ENCODE data around the gene FOXP3. TPM values are rescaled to one million over a fixed set of nuclear protein-coding genes. Genes with fewer than 3 reads are reported as not detected.

Gene FOXP3
- polyA plus RNA-seq, 1 donor: 0.76 TPM

DNA sequence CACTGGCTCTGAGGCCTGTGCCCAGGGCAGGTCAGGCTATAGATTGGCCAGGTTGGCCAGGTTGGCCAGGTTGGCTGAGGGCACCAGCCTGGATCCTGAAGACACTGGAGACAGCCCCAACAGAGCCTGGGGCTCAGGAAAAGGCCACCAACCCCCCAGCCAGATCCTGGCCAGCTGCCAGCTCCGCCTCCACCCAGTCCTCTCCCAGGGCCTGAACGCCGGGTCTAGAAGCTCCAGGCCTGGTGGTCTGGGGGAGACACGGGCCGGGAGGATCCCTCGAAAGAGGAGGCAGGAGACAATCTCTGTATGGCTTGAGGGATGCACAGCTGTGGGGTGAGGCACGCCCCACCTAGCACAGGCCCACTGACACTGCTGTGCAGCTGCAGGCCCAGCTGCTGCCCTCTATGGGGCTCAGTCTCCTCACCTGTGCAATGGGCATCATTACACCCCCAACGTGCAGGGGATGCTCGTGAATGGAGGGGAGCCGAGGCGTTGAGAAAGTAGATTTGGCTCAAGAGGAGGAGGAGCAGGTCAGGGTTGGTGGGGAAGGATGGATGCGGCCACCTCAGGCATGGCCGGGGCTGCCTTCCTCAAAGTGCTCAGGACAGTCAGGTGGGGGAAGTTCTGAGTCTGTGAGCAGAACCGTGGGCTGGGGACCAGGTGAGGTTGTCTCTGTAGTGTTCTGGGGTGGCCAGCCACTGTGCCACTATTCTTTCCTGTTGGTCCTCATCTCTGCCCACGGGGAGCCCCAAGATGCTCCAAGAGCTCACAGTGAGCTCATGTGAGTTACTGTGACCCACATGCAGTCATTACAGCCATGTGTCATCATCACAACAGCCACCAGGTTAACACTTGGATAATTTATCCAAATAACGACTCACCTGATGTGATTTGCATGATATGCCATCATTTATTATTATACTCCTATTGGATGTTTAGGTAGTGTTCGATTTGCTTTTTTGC is 28.2 kb upstream of the FOXP3 start:
- no CpG with 5 or more reads among the region's 17 CpGs for WGBS (ENCODE audit: insufficient coverage, low lambda C conversion rate)

GRCh38 chrX:49291615-49292337 is 27.3 kb upstream of the FOXP3 start:
- no CpG with 5 or more reads among the region's 11 CpGs for WGBS (ENCODE audit: insufficient coverage, low lambda C conversion rate)
- Histone ChIP-seq H3K4me1 (ENCODE audit: control insufficient read depth, insufficient read depth, low read length) (no peaks in the 10 kb centered on the region), H3K4me3 (ENCODE audit: low read length) (no peak overlapping the region), H3K36me3 (ENCODE audit: control insufficient read depth, insufficient read depth, low read length) (no peaks in the 10 kb centered on the region), H3K27ac (ENCODE audit: low read length) (no peak overlapping the region), H3K9me3 (ENCODE audit: control insufficient read depth, low read depth, low read length) (no peaks in the 10 kb centered on the region), H3K27me3 (ENCODE audit: control insufficient read depth, insufficient read depth, low read length) (no peaks in the 10 kb centered on the region)
- peak; percentile 13 to 16 for DNase-seq

More for the DNA sequence above, 28.2 kb upstream of the FOXP3 start:
- no peak for DNase-seq
- Histone ChIP-seq H3K9me3 (ENCODE audit: control insufficient read depth, low read depth, low read length) (no peaks in the 10 kb centered on the region), H3K4me3 (ENCODE audit: low read length) (no peak overlapping the region), H3K36me3 (ENCODE audit: control insufficient read depth, insufficient read depth, low read length) (no peaks in the 10 kb centered on the region), H3K27me3 (ENCODE audit: control insufficient read depth, insufficient read depth, low read length) (no peaks in the 10 kb centered on the region), H3K4me1 (ENCODE audit: control insufficient read depth, insufficient read depth, low read length) (no peaks in the 10 kb centered on the region), H3K27ac (ENCODE audit: low read length) (no peak overlapping the region)

DNA sequence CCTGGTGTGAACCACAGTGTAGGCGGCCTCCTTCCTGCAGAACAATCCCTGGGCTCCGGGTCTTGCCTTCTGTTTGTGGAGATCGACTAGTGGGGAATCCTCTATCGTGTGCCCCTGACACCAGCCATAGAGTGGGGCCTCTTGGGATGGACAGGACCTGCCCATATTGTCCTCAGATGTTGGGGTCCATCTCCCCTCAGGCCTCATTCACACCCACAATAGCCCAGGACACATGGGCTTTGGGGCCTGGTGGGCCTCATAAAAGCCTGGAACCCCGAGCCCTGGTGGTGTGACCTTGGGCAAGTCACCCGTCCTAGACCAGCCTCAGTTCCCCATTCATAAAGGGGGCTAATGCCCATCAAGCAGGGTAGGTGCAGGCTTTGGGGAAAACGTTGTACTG is 25.7 kb upstream of the FOXP3 start:
- DNase-seq: no peak
- Histone ChIP-seq H3K4me3 (ENCODE audit: low read length) (no peak overlapping the region), H3K27me3 (ENCODE audit: control insufficient read depth, insufficient read depth, low read length) (no peaks in the 10 kb centered on the region), H3K36me3 (ENCODE audit: control insufficient read depth, insufficient read depth, low read length) (peaks cover 2% of the 10 kb centered on the region), H3K27ac (ENCODE audit: low read length) (no peak overlapping the region), H3K9me3 (ENCODE audit: control insufficient read depth, low read depth, low read length) (no peaks in the 10 kb centered on the region), H3K4me1 (ENCODE audit: control insufficient read depth, insufficient read depth, low read length) (no peaks in the 10 kb centered on the region)
- no CpG with 5 or more reads among the region's 7 CpGs for WGBS (ENCODE audit: insufficient coverage, low lambda C conversion rate)

DNA sequence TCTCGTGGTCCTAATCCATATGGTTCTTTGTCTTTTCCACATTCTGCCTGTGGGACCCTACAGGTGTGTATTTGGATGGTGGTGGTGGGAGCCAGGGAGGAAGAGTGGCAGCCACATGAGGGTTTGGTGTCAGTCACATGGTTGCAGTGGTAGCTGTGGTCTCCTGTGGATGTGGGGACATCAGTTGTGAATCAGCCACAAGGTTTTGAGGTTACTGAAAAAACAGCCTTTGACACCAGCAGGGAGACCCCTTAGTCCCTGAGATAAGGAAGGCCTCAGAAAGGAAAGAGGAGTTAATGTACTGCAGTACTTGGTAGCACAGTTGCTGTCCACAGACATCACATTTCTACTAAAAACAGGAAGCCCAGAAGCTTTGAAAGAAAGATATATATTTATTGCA is 23.2 kb upstream of the FOXP3 start:
- WGBS (ENCODE audit: insufficient coverage, low lambda C conversion rate): no CpG with 5 or more reads among the region's 1 CpG
- Histone ChIP-seq H3K36me3 (ENCODE audit: control insufficient read depth, insufficient read depth, low read length) (peaks cover 2% of the 10 kb centered on the region), H3K4me3 (ENCODE audit: low read length) (no peak overlapping the region), H3K27ac (ENCODE audit: low read length) (no peak overlapping the region), H3K4me1 (ENCODE audit: control insufficient read depth, insufficient read depth, low read length) (no peaks in the 10 kb centered on the region), H3K9me3 (ENCODE audit: control insufficient read depth, low read depth, low read length) (no peaks in the 10 kb centered on the region), H3K27me3 (ENCODE audit: control insufficient read depth, insufficient read depth, low read length) (no peaks in the 10 kb centered on the region)
- DNase-seq: no peak

DNA sequence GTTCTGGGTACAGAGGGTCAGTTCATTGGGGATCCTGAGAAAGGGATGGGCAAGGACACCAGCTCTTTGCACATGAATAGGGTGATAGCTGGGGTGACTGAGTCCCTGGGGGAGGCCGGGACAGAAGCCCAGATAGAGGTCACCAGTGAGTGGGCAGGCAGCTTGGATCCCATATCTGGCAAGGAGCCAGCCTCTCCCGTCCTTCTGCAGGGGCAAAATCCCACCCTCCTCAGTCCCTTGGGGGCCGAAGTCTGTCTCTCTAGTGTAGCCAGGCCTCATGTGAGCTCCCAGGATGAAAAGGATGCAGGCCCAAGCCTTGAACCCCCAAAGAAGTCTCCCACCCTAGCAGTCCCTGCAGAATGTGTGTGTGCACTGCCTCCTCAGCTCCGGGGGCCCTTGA is 22.1 kb upstream of the FOXP3 start:
- Histone ChIP-seq H3K4me3 (ENCODE audit: low read length) (no peak overlapping the region), H3K9me3 (ENCODE audit: control insufficient read depth, low read depth, low read length) (no peaks in the 10 kb centered on the region), H3K4me1 (ENCODE audit: control insufficient read depth, insufficient read depth, low read length) (no peaks in the 10 kb centered on the region), H3K27me3 (ENCODE audit: control insufficient read depth, insufficient read depth, low read length) (no peaks in the 10 kb centered on the region), H3K27ac (ENCODE audit: low read length) (no peak overlapping the region), H3K36me3 (ENCODE audit: control insufficient read depth, insufficient read depth, low read length) (peaks cover 2% of the 10 kb centered on the region)
- no CpG with 5 or more reads among the region's 4 CpGs for WGBS (ENCODE audit: insufficient coverage, low lambda C conversion rate)
- DNase-seq: no peak

DNA sequence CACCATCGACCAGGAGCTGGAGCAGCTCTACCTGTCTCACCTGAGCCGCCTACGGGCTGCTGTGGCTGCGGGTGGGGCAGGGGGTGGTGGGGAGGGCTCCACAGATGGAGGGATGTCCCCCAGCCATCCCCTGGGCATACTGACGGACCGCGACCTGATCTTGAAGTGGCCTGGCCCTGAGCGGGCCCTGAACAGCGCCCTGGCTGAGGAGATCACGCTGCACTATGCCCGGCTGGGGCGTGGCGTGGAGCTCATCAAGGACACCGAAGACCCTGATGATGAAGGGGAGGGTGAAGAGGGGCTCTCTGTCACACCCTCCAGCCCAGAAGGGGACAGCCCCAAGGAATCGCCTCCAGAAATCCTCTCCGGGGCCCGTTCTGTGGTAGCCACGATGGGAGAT is 21.6 kb upstream of the FOXP3 start:
- Histone ChIP-seq H3K4me1 (ENCODE audit: control insufficient read depth, insufficient read depth, low read length) (no peaks in the 10 kb centered on the region), H3K4me3 (ENCODE audit: low read length) (no peak overlapping the region), H3K27me3 (ENCODE audit: control insufficient read depth, insufficient read depth, low read length) (no peaks in the 10 kb centered on the region), H3K9me3 (ENCODE audit: control insufficient read depth, low read depth, low read length) (no peaks in the 10 kb centered on the region), H3K36me3 (ENCODE audit: control insufficient read depth, insufficient read depth, low read length) (peaks cover 2% of the 10 kb centered on the region), H3K27ac (ENCODE audit: low read length) (no peak overlapping the region)
- no peak for DNase-seq
- no CpG with 5 or more reads among the region's 18 CpGs for WGBS (ENCODE audit: insufficient coverage, low lambda C conversion rate)

GRCh38 chrX:49284212-49284611 is 19.7 kb upstream of the FOXP3 start:
- Histone ChIP-seq H3K27me3 (ENCODE audit: control insufficient read depth, insufficient read depth, low read length) (no peaks in the 10 kb centered on the region), H3K9me3 (ENCODE audit: control insufficient read depth, low read depth, low read length) (no peaks in the 10 kb centered on the region), H3K4me3 (ENCODE audit: low read length) (no peak overlapping the region), H3K4me1 (ENCODE audit: control insufficient read depth, insufficient read depth, low read length) (no peaks in the 10 kb centered on the region), H3K36me3 (ENCODE audit: control insufficient read depth, insufficient read depth, low read length) (peaks cover 2% of the 10 kb centered on the region), H3K27ac (ENCODE audit: low read length) (no peak overlapping the region)
- DNase-seq: no peak
- WGBS (ENCODE audit: insufficient coverage, low lambda C conversion rate): 83% methylated on average over 1 of the region's 3 CpGs

- peaks cover 2% of the 10 kb centered on the region for H3K36me3 ChIP-seq (ENCODE audit: control insufficient read depth, insufficient read depth, low read length)
- no CpG with 5 or more reads among the region's 11 CpGs for WGBS (ENCODE audit: insufficient coverage, low lambda C conversion rate)
- H3K4me1 ChIP-seq (ENCODE audit: control insufficient read depth, insufficient read depth, low read length): no peaks in the 10 kb centered on the region
- no peaks in the 10 kb centered on the region for H3K27me3 ChIP-seq (ENCODE audit: control insufficient read depth, insufficient read depth, low read length)
- H3K9me3 ChIP-seq (ENCODE audit: control insufficient read depth, low read depth, low read length): no peaks in the 10 kb centered on the region
- peak in 1 of 2 donors; percentile 21 for DNase-seq
- H3K27ac ChIP-seq (ENCODE audit: low read length): no peak overlapping the region
- no peak overlapping the region for H3K4me3 ChIP-seq (ENCODE audit: low read length)
These were observed 18.1 kb upstream of the FOXP3 start for GRCh38 chrX:49282647-49283011.

GRCh38 chrX:49278081-49278480 is 13.6 kb upstream of the FOXP3 start:
- Histone ChIP-seq H3K9me3 (ENCODE audit: control insufficient read depth, low read depth, low read length) (no peaks in the 10 kb centered on the region), H3K4me3 (ENCODE audit: low read length) (no peak overlapping the region), H3K4me1 (ENCODE audit: control insufficient read depth, insufficient read depth, low read length) (no peaks in the 10 kb centered on the region), H3K27me3 (ENCODE audit: control insufficient read depth, insufficient read depth, low read length) (no peaks in the 10 kb centered on the region), H3K36me3 (ENCODE audit: control insufficient read depth, insufficient read depth, low read length) (no peaks in the 10 kb centered on the region), H3K27ac (ENCODE audit: low read length) (no peak overlapping the region)
- DNase-seq: no peak
- 100% methylated on average over 1 of the region's 3 CpGs for WGBS (ENCODE audit: insufficient coverage, low lambda C conversion rate)

DNA sequence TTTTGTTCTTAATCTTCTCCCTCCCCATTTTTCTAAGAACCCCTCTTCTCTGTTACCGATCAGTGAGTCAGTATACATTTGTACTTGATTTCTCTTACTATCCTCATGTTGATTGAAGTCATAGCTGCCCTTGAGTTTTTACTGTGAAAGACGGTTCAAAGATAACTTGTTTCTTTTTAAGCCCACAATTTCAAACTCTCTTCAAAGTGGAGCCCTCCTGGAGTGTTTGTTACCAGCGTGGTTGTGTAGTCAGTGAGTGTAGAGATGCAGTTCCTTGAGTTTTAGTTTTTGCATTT is 13.0 kb upstream of the FOXP3 start:
- no peaks in the 10 kb centered on the region for H3K27me3 ChIP-seq (ENCODE audit: control insufficient read depth, insufficient read depth, low read length)
- no peaks in the 10 kb centered on the region for H3K36me3 ChIP-seq (ENCODE audit: control insufficient read depth, insufficient read depth, low read length)
- no peaks in the 10 kb centered on the region for H3K4me1 ChIP-seq (ENCODE audit: control insufficient read depth, insufficient read depth, low read length)
- DNase-seq: no peak
- no CpG with 5 or more reads among the region's 3 CpGs for WGBS (ENCODE audit: insufficient coverage, low lambda C conversion rate)
- no peak overlapping the region for H3K27ac ChIP-seq (ENCODE audit: low read length)
- H3K9me3 ChIP-seq (ENCODE audit: control insufficient read depth, low read depth, low read length): no peaks in the 10 kb centered on the region
- H3K4me3 ChIP-seq (ENCODE audit: low read length): no peak overlapping the region

Measured in large intestine (tissue), 3 donors.